Stimulated activated CD4-positive, alpha-beta T cell treated with anti-CD3 and anti-CD28 coated beads, Interleukin-4, amount 100 ng/mL, for 48 hours (primary cell): Measurements from ENCODE around the gene DAD1.
"Not testable (repeated sequence)": the region's sequence is repeated elsewhere in the genome, so short reads cannot be mapped to it uniquely, and the experiment has no call there.

Source experiments
- DNase-seq, 2 donors: peaks; one replicate each; pipeline ENCODE4 v3.0.0-alpha.2; 2020; ENCODE audit warnings: low read depth in 2 of 2

The DAD1 gene

GRCh38 chr14:22553445-22553844 is 35.6 kb downstream of the DAD1 start:
- DNase-seq = no peak

GRCh38 chr14:22552827-22553076 is 36.3 kb downstream of the DAD1 start:
- DNase-seq = no peak

DNA sequence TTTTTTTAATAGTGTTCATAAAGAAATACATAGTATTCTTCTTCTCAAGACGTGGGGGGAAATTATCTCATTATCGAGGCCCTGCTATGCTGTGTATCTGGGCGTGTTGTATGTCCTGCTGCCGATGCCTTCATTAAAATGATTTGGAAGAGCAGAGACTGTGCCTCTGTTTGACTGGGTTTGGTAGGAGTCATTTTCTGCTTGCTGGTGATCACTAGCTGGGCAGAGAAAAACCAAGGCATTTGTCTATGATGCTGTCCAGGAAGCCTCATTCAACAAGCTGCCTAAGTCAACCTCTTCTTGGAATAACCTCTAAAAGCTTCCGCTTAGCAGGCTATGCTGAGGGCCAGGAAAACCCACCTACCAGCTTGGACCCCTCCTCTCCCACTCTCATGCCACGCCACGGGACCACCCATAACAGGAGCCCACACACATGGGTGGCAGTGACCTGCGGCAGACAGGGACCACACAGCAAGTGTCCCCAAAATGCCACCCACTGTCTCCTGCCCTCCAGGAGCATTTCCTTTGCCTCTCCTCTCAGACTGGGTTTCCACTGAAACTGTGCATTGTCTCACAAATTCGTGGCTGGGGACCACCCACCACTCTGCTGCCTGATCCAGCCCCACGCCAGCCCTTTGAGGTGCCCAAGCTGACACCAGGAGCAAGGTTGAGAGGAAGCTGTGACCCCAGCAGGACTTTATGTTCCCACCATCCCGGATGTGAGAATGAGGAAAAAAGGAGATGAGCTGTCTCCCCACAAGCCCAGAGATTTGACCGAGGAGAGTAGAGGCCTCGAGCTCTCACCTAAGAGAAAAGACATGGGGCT is 36.8 kb downstream of the DAD1 start:
- DNase-seq = no peak

DNA sequence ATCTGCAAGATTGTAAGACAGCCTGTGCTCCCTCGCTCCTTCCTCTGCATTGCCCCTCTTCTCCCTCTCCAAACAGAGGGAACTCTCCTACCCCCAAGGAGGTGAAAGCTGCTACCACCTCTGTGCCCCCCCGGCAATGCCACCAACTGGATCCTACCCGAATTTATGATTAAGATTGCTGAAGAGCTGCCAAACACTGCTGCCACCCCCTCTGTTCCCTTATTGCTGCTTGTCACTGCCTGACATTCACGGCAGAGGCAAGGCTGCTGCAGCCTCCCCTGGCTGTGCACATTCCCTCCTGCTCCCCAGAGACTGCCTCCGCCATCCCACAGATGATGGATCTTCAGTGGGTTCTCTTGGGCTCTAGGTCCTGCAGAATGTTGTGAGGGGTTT is 37.4 kb downstream of the DAD1 start:
- no peak for DNase-seq

- DNase-seq = peak in 1 of 2 donors; percentile 67
Observed at GRCh38 chr14:22549981-22550673, 38.9 kb downstream of the DAD1 start.

DNA sequence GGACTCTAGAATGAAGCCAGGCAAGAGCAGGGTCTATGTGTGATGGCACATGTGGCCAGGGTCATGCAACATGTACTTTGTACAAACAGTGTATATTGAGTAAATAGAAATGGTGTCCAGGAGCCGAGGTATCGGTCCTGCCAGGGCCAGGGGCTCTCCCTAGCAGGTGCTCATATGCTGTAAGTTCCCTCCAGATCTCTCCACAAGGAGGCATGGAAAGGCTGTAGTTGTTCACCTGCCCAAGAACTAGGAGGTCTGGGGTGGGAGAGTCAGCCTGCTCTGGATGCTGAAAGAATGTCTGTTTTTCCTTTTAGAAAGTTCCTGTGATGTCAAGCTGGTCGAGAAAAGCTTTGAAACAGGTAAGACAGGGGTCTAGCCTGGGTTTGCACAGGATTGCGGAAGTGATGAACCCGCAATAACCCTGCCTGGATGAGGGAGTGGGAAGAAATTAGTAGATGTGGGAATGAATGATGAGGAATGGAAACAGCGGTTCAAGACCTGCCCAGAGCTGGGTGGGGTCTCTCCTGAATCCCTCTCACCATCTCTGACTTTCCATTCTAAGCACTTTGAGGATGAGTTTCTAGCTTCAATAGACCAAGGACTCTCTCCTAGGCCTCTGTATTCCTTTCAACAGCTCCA is 39.6 kb downstream of the DAD1 start:
- DNase-seq = no peak

GRCh38 chr14:22547948-22548750 is 40.9 kb downstream of the DAD1 start:
- DNase-seq = no peak

- no peak for DNase-seq
Observed at GRCh38 chr14:22547313-22547947, 41.6 kb downstream of the DAD1 start.

DNA sequence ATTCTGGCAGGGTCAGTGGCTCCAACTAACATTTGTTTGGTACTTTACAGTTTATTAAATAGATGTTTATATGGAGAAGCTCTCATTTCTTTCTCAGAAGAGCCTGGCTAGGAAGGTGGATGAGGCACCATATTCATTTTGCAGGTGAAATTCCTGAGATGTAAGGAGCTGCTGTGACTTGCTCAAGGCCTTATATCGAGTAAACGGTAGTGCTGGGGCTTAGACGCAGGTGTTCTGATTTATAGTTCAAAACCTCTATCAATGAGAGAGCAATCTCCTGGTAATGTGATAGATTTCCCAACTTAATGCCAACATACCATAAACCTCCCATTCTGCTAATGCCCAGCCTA is 42.3 kb downstream of the DAD1 start:
- no peak for DNase-seq

DNA sequence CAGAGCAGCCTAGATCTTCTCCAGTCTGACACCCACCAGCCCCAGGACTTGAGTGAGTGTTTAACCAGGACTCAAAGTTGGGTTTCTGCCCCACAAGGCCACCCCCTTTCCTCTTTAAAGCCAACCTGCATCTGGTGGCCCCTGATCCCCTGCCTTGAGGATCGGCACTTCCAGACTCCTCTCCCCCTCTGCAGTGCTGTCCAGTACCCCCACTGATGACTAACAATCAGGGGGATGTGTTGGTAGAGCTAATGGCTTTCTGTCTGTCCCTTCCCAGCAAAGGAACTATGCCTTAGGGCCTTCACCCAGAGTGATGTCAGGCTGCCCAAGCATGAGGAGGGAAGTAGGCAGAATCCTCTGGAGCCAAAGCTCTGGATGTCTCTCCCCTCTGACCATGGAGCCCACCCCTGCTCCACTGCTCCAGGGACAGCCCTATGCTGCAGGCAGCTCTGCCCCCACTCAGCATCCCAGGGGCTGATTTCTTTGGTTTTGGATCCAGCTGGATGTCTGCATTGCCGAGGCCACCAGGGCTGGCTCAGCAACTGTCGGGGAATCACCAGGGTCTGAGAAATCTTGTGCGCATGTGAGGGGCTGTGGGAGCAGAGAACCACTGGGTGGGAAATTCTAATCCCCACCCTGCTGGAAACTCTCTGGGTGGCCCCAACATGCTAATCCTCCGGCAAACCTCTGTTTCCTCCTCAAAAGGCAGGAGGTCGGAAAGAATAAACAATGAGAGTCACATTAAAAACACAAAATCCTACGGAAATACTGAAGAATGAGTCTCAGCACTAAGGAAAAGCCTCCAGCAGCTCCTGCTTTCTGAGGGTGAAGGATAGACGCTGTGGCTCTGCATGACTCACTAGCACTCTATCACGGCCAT is 42.9 kb downstream of the DAD1 start:
- DNase-seq = no peak

DNA sequence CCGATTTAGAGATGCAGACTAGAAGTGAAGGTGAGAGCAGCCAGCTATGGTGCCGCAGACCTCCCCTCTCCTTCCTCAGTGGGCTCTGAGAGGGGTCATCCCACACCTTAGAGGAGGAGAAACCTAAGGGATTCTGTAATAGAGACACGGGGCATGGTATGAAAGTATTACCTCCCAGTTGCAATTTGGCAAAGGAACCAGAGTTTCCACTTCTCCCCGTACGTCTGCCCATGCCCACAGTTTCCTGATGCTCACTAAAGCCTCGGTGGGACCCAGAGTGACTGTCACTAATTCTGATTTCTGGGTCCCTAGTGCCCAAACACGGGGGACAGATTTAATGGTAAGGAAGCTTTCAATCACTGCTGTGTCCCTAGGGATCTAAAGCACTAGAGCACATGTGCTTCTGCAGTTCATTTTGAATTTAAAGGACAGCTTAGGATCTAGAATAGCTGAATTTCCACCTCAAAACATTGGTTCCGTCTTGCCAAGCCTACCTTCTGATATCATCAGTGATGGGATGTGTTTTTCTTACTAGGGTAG is 44.1 kb downstream of the DAD1 start:
- DNase-seq = no peak

DNA sequence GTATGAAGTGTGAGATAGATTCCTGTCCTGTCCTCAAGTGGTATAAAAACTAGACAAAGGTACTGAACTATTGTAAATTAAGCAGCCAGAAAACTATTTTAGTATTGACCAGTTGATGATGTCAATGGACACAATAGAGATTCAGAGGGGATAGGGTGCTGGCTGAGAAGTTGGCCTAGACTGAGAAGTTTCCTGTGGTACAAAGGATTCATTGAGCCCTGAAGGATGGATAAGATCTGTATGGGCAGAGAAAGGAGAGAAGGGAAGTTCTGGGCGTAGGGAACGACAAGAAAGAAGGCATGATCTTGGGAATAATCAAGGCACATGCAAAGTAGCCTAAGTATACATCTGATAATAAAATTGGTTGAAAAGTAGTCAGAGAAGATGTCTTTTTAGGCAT is 44.6 kb downstream of the DAD1 start:
- DNase-seq = no peak

GRCh38 chr14:22543570-22544357 is 45.3 kb downstream of the DAD1 start:
- DNase-seq = not testable (repeated sequence)

DNA sequence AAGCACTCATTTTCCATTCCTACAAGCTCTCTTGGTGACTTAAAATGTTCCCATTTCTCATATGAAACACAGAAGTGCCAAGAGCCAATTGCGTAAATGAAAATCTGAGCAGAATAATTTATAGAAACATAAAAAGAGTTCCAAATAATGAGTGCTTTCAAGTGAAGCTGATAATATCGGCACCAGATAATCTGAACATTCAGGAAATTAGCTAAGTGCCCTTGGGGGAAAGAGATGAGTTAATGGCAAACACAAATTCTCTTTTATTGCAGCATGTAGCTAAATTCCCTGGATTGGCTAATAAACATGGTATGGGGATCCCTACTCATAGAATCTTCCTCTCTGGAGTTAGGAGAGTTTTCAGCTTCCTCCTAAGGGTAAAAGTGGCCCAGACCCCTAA is 46.7 kb downstream of the DAD1 start:
- DNase-seq = no peak

- DNase-seq = no peak
Observed at GRCh38 chr14:22541721-22542120, 47.3 kb downstream of the DAD1 start.

GRCh38 chr14:22540811-22541360 is 48.1 kb downstream of the DAD1 start:
- no peak for DNase-seq

- no peak for DNase-seq
Observed at GRCh38 chr14:22540293-22540692, 48.7 kb downstream of the DAD1 start.

- DNase-seq = no peak
Observed at GRCh38 chr14:22539831-22540230, 49.2 kb downstream of the DAD1 start.

DNA sequence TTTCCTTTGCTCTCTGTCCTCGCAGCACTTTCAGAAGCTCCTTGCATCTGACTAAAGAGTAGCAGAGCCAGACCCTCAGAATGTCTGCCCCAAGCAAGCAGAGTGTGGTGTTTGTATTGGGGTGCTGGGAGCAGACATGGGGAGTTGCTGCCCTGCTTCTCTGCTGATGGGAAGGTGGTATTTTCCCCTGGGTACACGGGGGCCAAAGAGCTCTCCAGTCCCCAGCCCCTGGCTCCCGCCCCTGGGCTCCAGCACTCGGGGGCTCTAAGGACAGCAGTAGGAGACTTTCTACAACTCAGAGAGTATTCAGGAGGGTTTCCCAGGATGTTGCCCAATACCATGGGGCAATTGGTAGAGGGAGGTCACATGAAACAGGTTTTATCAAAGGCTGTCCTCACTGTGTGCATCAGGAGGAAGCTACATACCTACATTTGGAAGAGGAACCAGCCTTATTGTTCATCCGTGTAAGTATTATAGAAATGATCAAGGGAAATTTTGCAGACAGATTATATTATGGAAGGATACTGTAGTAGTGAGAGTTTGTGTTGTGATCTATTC is 50.3 kb downstream of the DAD1 start:
- DNase-seq = no peak
